ENCODE results near the gene JAKMIP1.

JAKMIP1 gene

GRCh38 chr4:6200011-6200921 is at the start of gene JAKMIP1:
Gene JAKMIP1 (minus strand): TSS chr4:6200549. CDS start chr4:6112850, 87,699 bp downstream.
- no peak for DNase-seq

DNA sequence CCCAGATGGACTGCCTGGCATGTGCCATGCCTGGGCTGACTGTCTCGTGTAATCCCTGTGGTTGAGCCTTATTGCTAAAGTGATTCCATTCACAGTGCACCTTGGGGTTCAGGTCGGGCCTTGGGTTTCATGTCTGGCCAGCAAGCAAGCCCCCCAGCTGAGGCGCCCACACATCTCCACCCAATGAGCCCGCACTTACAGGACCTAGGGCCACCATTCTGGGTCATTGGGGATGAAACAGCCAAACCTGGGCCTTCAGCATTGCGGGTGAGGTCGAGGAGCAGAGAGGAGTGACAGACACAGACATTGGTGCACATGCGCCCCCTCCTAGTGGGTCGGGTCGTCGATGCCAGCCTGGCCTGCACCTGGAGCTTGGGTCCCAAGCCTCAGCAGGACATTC is 48.0 kb upstream of the JAKMIP1 start:
- DNase-seq: no peak

DNA sequence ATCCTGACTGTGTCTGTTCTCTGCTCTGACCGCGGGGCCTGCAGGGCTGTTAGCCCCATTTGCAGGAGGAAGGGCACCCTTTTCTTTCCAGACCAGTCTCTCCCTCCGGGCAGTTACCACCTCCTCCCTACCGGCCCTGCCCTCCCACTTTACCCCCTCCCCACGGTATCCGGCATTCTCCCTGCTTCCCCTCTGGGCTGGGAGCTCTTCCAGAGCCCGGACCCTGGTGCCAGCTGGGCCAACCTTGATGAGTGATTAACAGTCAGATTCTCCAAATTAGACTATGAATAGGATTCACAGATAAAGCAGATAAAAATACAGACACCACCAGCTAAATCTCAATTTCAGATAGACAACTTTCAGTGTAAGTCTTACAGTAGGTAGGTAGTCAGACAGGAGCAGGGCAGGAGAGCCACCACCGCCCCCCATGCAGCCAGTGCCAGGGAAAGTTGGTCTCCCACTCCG is 45.9 kb upstream of the JAKMIP1 start:
- DNase-seq: no peak

DNA sequence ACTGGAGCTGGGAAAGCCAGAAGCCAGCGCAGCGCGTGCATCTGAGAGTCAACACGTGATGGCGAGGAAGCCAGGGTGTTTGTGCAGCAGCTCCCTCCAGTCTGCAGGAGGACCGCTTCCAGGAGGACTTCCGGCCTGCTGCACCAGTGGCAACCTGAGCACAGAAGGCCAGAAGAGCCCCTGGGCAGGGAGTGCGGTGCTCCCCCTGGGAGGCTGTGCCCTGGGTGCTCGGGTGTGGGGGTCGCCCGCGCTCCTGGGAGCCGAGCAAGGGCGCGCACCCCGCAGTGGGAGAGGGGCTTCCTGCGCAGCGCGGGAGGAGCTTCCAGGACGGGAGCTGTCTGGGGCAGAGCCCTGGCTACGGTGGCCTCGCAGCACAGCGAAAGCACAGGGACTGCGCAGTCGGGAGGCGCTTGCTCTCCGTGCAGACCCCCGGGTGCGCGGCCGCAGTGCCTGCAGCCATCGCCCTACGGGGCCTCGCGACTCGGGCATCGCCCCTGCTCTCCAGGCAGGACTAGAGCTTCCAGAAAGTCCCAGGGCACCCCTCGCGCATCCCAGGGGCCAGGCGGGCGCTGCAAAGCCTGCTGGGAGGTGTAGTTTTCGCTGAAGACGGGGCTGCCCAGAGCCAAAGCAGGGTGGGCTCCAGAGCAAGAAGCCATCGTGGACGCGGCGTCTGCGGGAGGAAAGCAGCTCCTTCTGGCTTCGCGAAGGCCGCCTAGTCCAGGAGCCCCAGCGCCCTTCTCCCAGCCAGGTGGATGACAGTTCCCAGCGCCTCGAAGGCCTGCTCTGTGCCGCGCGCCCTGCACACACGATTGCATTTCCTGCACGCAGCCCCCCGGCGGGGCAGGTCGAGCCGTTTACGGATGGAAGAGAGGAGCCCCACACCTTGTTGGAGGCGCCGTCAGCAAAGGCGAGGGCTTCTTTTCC is 45.2 kb upstream of the JAKMIP1 start:
- no peak for DNase-seq

GRCh38 chr4:6242271-6243029 is 42.1 kb upstream of the JAKMIP1 start:
- DNase-seq: no peak

DNA sequence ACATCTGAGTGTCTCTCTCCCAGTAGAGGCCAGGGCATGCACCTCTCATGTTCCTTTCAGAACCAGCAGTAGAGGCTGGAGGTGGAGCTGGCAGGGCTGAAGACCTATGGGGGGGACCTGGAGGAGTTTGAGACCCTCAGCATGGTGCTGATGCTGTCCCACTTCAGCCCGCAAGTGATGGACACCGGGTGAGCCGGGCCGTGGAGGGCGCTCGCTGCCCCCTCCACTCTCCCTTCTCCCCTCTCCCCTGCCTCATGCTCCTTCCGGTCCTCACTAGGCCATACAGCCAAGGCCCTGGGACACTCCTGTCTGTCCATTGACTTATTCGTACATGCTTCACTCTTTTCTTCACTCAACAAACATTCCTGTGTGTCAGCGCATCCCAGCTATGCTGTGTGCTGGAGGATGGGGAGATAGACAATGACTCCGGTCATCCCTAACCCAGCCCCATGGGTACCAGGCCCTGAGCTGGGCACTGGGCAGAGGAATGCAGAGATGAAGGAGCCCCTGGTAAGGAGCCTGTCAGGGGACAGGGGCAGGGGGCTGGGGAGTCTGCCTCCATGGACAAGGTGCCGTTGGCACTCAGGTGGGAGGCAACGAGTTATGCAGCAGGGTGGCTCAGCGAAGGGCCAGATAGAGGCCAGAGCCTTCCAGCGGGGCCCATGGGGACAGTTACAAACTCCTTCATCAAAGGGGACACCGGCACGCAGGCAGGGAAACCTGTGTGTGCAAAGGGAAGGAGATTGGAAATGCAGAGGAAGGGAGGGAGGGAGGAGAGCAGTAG is 40.9 kb upstream of the JAKMIP1 start:
- DNase-seq: no peak

DNA sequence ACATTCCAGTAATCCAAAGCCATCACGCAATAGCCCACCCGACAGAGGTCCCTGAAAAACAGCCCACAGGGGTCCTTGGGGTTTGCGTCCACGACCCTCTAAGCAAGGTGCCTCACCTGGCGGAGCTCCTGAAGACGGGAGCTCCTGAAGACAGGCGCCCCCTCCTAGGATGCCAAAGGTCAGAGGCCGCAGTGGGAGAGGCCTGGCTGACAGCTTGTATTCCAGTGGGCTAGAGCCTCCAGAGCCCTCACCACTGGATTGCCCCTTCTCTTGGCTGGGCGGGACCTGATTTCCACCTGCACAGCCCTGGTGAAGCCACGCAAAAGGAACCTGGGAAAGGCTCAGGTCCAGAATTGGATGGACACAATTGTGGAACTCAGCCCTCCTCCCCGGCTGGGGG is 39.6 kb upstream of the JAKMIP1 start:
- DNase-seq: no peak

DNA sequence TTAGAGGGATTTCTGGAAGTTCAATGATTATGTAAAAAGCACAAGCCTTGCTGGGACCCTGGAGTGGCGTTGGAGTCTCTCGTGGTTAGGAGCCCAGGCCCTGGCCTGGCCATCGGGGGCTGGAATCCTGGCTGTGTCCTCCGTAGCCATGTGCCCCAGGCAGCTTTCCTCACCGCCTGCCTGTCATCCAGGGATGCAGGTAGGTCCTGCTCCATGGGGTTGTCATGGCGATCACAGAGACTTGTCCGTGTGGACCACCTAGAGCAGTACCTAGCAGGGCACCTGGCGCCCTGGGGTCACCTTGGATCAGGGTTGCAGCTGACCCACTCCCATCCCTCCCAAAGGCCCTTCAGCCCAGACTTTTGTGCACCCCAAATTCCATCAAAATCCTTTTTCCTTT is 39.1 kb upstream of the JAKMIP1 start:
- DNase-seq: no peak

DNA sequence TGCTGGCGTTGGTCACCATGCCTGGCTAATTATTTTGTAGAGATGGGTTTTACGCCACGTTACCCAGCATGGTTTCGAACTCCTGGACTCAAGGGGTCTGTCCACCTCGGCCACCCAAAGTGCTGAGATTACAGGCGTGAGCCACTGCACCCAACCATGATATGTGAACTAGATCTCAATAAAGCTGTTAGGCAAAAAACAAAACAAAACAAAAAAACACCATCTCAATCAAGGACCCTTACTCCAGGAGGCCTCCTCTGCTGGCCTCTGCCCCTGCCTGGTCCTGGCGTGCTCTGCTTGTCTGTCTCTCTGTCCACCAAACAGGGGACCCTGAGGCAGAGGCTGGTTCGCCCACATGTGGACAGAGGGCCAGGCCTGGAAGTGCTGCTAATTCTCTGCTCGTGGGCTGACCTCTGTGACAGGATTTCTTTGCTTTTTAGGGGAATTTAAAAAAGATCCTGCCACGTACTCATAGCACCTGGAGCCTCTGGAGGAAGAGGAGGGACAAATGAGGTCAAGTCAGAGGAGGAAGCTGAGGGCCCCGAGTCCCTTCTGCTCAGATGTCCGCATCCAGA is 36.6 kb upstream of the JAKMIP1 start:
- DNase-seq: no peak

DNA sequence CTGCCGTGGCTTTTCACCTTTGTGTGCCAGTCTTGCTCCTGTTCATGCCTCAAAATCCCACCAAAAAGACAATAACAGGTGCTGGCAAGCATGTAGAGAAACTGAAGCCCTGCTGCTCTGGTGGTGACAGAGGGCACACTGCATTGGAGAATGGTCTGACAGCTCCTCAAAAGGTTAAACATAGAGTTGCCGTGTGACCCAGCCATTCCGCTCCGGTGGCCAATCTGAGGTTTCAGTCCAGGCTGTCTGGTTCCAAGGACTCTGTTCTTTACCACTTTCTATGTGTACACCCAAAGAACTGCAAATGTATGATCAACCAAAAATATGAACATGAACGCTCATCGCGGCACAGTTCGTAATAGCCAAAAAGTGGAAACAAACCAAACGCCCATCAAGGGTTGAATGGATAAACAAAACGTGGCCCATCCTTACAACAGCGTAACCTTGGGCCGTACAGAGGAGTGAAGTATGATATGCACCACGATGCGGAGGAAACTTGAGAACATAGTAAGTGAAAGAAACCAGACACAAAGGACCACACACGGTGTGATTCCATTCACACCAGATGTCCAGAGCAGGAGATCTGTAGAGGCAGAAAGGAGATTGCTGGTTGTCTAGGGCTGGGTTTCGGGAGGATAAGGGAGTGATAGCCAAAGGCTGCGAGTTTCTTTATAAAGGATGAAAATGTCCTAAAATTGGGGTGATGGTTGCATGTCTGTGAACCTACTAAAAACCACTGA is 35.7 kb upstream of the JAKMIP1 start:
- no peak for DNase-seq

GRCh38 chr4:6235012-6235411 is 34.7 kb upstream of the JAKMIP1 start:
- DNase-seq: no peak

DNA sequence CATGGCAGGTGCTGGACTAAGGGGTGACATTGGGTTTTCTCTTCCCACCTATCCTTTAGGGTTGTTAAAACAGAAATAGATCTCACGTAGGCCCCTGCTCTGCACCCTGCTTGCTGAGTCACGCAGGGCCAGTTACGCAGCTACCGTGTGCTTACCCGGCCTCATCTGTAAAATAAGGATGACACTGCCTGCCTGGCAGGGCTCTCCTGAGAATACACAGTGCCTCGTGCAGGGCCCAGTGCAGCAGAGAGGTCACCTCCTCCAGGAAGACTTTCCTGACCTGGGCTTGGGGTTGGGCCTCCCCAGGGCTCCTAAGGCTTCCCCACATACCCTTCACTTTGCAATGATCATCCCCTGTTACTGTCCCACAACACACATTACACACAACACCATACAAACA is 33.6 kb upstream of the JAKMIP1 start:
- DNase-seq: no peak

- no peak for DNase-seq
These were observed 32.8 kb upstream of the JAKMIP1 start for GRCh38 chr4:6232836-6233785.

DNA sequence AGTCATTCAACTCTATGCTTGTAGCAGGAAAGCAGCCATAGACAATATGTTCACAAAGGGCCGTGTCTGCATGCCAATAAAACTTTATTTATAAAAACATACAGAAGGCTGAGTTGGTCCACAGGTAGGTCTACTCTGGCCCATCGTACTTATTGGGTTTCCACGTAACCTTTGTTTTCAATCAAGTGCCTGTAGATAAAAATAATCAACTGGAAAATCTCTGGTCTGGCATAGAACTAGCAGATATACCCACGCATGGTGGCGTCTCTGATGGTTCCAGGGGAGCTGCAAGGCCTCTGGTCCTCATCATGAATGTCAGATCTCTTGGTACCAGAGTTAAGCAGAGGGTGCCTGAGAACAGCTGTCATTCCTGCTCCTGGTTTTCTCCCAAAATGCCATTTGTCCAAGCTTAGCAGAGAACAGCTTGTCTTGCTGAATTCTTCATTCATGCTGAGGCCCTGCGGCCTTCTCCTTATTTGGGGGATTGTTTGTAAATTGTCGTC is 31.4 kb upstream of the JAKMIP1 start:
- DNase-seq: no peak

- no peak for DNase-seq
These were observed 30.7 kb upstream of the JAKMIP1 start for GRCh38 chr4:6230827-6231662.

DNA sequence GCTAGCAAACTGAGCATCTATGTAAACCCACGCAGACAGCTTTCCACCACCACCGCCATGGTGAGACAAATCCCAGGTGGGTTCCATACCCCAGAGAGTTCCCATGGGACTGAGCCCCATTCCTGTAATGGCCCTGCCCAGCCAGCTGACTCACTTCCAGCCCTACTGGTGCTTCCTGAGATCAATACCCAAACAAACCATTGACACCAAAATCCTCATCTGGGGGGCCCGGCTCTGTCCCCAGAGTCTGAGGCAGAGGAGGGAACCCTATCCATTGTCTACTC is 30.1 kb upstream of the JAKMIP1 start:
- no peak for DNase-seq

- DNase-seq: no peak
These were observed 29.5 kb upstream of the JAKMIP1 start for GRCh38 chr4:6229671-6230501.

DNA sequence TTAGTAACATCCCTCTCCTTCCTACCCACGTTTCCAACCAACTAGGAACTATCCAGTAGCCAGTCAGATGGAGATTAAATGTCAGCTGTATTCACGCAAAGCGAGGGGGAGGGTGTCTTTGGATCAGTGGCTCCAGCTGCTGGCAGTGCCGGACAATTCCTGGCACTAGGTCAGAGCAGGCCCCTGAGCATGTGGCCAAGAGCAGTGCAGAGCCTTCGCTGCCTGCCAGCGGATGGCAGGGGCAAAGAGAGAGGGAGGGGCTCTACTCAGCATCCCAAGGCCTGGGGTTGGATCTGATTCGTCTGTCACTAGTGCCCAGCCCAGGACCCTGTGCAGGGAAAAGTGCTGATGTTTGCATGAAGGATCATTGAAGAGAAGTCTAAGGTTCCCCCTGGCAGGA is 28.7 kb upstream of the JAKMIP1 start:
- DNase-seq: no peak

All from GF-D8 (cell line).